GM12878 (cell line): ENCODE data around the gene DOK4.

Experiments used
- ATF7 ChIP-seq: fragments of 450-650 bp; IDR thresholded peaks from 2 replicates; pipeline ENCODE4 v1.6.1; 2016; ENCODE audit warnings: low read depth, mild to moderate bottlenecking
- ETV6 ChIP-seq, 2 experiments: fragments of 450-650 bp in 1 of 2; IDR thresholded peaks in 1 of 2; conservative IDR thresholded peaks in 1 of 2; 2 replicates each; pipeline ENCODE4 v1.6.1; 2014; ENCODE audit warnings: antibody characterized with exemption in 1 of 2, borderline replicate concordance in 1 of 2, low read depth in 1 of 2, mild to moderate bottlenecking in 1 of 2, moderate library complexity in 1 of 2
- FOXM1 ChIP-seq: IDR thresholded peaks from 2 replicates; pipeline ENCODE4 v1.6.1; 2012; ENCODE audit warnings: low read depth, mild to moderate bottlenecking, inconsistent platforms, low read length, moderate library complexity
- MTA2 ChIP-seq: fragments of 450-650 bp; IDR thresholded peaks from 2 replicates; pipeline ENCODE4 v1.6.1; 2016; ENCODE audit warnings: low read depth, mild to moderate bottlenecking, moderate library complexity
- NFYA ChIP-seq: IDR thresholded peaks from 2 replicates; pipeline ENCODE4 v1.6.1; 2011; ENCODE audit warnings: low read depth, mild to moderate bottlenecking, low read length, improper control_type of control experiment, borderline replicate concordance
- RUNX3 ChIP-seq: IDR thresholded peaks from 2 replicates; pipeline ENCODE4 v1.6.1; 2012; ENCODE audit warnings: low read length, inconsistent platforms
- TAF1 ChIP-seq: IDR thresholded peaks from 2 replicates; pipeline ENCODE4 v1.6.1; 2011; ENCODE audit warnings: mild to moderate bottlenecking, low read depth, low read length, borderline replicate concordance
- TF ChIP-seq, protein P1 (sequence below): IDR thresholded peaks from 2 replicates; pipeline ENCODE4 v1.6.1; 2011; ENCODE audit warnings: low read depth, mild to moderate bottlenecking, low read length, moderate library complexity, borderline replicate concordance; ENCODE audit errors: extremely low read depth

- TF ChIP-seq TAF1 (no peak), ETV6 (conservative IDR thresholded peaks at IDR 0.05 in 1 of 2, IDR thresholded peaks at IDR 0.05 in 1 of 2; ENCODE audit: borderline replicate concordance in 1 of 2, low read depth in 1 of 2) (no peak), FOXM1 (no peak), ATF7 (no peak), NFYA (no peak), RUNX3 (no peak), MTA2 (no peak)
- TF ChIP-seq, protein P1, sequence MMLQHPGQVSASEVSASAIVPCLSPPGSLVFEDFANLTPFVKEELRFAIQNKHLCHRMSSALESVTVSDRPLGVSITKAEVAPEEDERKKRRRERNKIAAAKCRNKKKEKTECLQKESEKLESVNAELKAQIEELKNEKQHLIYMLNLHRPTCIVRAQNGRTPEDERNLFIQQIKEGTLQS = no peak
Observed at GRCh38 chr16:57477531-57478202, 8.6 kb downstream of the DOK4 start.
